Glutamatergic neuron (in vitro differentiated cells): Measurements from ENCODE around the gene ROBO1. TPM values are rescaled to one million over a fixed set of nuclear protein-coding genes. Genes with fewer than 3 reads are reported as not detected.

Experiments
- DNase-seq: peaks from one replicate; pipeline ENCODE4 v3.0.0; 2022
- H3K27ac Mint-ChIP-seq: one replicate; pipeline ENCODE4 v1.8.0; 2020; ENCODE audit warnings: mild to moderate bottlenecking, mixed read lengths, inconsistent platforms; ENCODE audit not compliant: unreplicated experiment
- H3K27me3 Mint-ChIP-seq: one replicate; pipeline ENCODE4 v1.8.0; 2020; ENCODE audit warnings: mild to moderate bottlenecking, moderate library complexity, mixed read lengths, inconsistent platforms; ENCODE audit not compliant: unreplicated experiment
- H3K36me3 Mint-ChIP-seq: one replicate; pipeline ENCODE4 v1.8.0; 2020; ENCODE audit warnings: mild to moderate bottlenecking, mixed read lengths, inconsistent platforms; ENCODE audit not compliant: unreplicated experiment
- H3K4me1 Mint-ChIP-seq: one replicate; pipeline ENCODE4 v1.8.0; 2020; ENCODE audit warnings: mild to moderate bottlenecking, low read depth, mixed read lengths, inconsistent platforms; ENCODE audit not compliant: unreplicated experiment
- H3K4me3 Mint-ChIP-seq: one replicate; pipeline ENCODE4 v1.8.0; 2020; ENCODE audit warnings: mild to moderate bottlenecking, mixed read lengths, inconsistent platforms; ENCODE audit not compliant: unreplicated experiment
- H3K9me3 Mint-ChIP-seq: one replicate; pipeline ENCODE4 v1.8.0; 2020; ENCODE audit warnings: mild to moderate bottlenecking, moderate library complexity, mixed read lengths, inconsistent platforms; ENCODE audit not compliant: unreplicated experiment
- CTCF ChIP-seq: fragments of 200-600 bp; sonication (generic); IDR thresholded peaks from one replicate; pipeline ENCODE4 v1.5.0; 2021; ENCODE audit not compliant: partially characterized antibody, unreplicated experiment
- total RNA-seq: library from RNA; stranded (reverse); fragmentation: NEBNext Ultra II Directional; extraction: Animal tissue kit (Norgen Biotek cat#: 25700); gene quantifications from one replicate; pipeline ENCODE4 v1.2.1, GENCODE V29; 2021; ENCODE audit not compliant: unreplicated experiment

The ROBO1 gene
- total RNA-seq, 1 donor from 2014 or later = 505 TPM

- no peak for TF ChIP-seq CTCF
- Mint-ChIP-seq H3K4me1 (peaks cover 10% of the 10 kb centered on the region), H3K4me3 (no peak overlapping the region), H3K36me3 (no peaks in the 10 kb centered on the region), H3K9me3 (no peaks in the 10 kb centered on the region), H3K27me3 (peaks cover 2% of the 10 kb centered on the region), H3K27ac (no peak overlapping the region)
- DNase-seq = peak; percentile 57
Measured at GRCh38 chr3:79651536-79652065, 116.2 kb downstream of the ROBO1 start.

- no peak for TF ChIP-seq CTCF
- Mint-ChIP-seq H3K27ac (no peak overlapping the region), H3K9me3 (no peaks in the 10 kb centered on the region), H3K4me1 (no peaks in the 10 kb centered on the region), H3K36me3 (peaks cover 3% of the 10 kb centered on the region), H3K27me3 (no peaks in the 10 kb centered on the region), H3K4me3 (no peak overlapping the region)
- no peak for DNase-seq
Measured at GRCh38 chr3:79639855-79640254, 127.9 kb downstream of the ROBO1 start.

GRCh38 chr3:79636372-79636771, 131.4 kb downstream of the ROBO1 start:
- DNase-seq = no peak
- Mint-ChIP-seq H3K27ac (no peak overlapping the region), H3K36me3 (no peaks in the 10 kb centered on the region), H3K27me3 (no peaks in the 10 kb centered on the region), H3K4me3 (no peak overlapping the region), H3K4me1 (no peaks in the 10 kb centered on the region), H3K9me3 (no peaks in the 10 kb centered on the region)
- no peak for TF ChIP-seq CTCF

- no peak for TF ChIP-seq CTCF
Measured at GRCh38 chr3:79632842-79633241, 135.0 kb downstream of the ROBO1 start.

GRCh38 chr3:79618883-79619282, 148.9 kb downstream of the ROBO1 start:
- no peaks in the 10 kb centered on the region for H3K4me1 Mint-ChIP-seq
- DNase-seq = no peak
- H3K27me3 Mint-ChIP-seq = peaks cover 4% of the 10 kb centered on the region
- H3K9me3 Mint-ChIP-seq = peaks cover 17% of the 10 kb centered on the region
- no peak overlapping the region for H3K27ac Mint-ChIP-seq
- TF ChIP-seq CTCF = no peak
- H3K36me3 Mint-ChIP-seq = peaks cover 31% of the 10 kb centered on the region
- no peak overlapping the region for H3K4me3 Mint-ChIP-seq

More at GRCh38 chr3:79632842-79633241, 135.0 kb downstream of the ROBO1 start:
- no peak for DNase-seq
- Mint-ChIP-seq H3K27me3 (no peaks in the 10 kb centered on the region), H3K36me3 (no peaks in the 10 kb centered on the region), H3K4me3 (no peak overlapping the region), H3K27ac (no peak overlapping the region), H3K9me3 (no peaks in the 10 kb centered on the region), H3K4me1 (no peaks in the 10 kb centered on the region)
